ENCODE data around the gene ATXN2. TPM values are rescaled to one million over a fixed set of nuclear protein-coding genes. Genes with fewer than 3 reads are reported as not detected.
"Not testable (repeated sequence)": the region's sequence is repeated elsewhere in the genome, so short reads cannot be mapped to it uniquely, and the experiment has no call there.

Gene ATXN2
- total RNA-seq (2014; rRNA removed; shearing (Covaris generic)) = 12.3 and 18.9 TPM in 2 replicates
- 43.2 and 49.4 TPM in 2 replicates for polyA plus RNA-seq (2015; cell fraction: cytosol; rRNA removed)
- polyA plus RNA-seq (2015; cell fraction: nucleus; rRNA removed) = 137 and 146 TPM in 2 replicates

GRCh38 chr12:111598637-111599452 is at the start of gene ATXN2:
Gene ATXN2, minus strand, starts transcription at chr12:111599315. Its CDS starts 281 bp downstream, at chr12:111599034.
- DNase-seq (ENCODE audit: low read depth) = no peak

DNA sequence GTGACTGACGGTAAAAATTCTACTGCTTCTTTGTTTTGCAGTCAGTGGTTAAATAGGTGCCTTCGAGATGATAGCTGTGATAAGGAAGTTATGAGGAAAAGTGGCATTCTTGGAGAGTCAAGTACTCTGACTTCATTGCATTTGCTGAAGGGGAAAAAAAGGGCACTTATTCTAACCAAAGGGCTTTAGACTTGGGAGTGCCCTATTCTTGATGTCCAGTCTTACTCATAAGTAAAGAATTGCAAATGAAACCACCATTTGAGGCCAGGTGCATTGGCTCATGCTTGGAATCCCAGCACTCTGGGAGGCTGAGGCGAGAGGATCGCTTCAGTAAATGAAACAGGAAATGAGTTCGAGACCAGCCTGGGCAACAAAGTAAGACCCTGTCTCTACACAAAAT is 46.3 kb upstream of the ATXN2 start:
- DNase-seq (ENCODE audit: low read depth) = peak; percentile 47

DNA sequence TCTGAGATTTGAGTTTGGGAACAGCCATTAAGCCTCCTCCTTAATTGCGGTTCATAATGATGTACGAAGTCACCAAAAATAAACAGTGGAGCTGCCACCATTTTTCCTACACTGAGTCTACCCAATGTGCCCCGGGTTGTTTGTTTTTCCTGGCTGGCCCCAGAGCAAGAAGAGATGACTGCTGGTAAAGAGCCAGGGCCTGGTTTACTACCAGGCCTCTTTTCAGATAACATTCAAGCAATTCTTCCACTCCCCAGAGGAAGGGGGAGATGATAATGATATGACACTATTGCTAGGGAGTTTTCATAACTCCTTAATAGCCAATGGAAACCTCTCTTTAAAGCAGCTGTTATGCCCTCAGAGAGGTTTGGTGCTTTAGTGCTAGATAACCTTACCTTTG is 44.3 kb upstream of the ATXN2 start:
- no peak for DNase-seq (ENCODE audit: low read depth)

DNA sequence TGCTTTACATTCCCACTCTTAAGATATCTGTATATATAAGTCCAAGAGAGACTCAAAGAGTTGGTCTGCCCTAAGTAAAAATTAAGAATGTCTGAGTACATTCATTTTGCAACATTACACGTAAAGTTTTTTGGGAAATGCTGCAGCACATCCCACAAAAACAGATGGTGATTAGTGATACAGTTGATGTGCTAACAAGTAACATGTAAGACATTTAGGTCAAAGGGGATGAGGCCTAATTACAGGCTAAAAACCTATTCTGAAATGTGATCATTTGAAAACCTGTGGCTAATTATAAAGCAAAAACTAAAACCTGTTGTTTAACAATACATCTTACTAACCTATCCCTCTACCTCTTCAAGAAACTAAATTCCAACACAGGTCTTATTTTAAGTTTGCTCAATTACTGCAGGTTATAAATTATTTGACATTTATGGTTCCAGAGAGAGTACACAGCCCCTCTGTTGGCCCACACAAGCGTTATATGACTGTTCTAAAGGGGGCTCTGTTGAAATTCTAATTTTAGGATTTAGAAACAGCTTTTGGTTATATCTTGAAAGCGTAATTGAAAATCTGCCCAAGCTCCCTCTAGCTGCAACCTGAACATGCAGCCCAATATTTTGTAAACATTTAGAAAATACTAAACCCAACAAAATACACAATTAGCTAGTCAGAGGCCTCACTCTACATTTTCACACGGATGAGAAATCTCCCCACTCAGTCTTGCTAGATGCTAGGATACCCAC is 43.7 kb upstream of the ATXN2 start:
- DNase-seq (ENCODE audit: low read depth) = no peak

DNA sequence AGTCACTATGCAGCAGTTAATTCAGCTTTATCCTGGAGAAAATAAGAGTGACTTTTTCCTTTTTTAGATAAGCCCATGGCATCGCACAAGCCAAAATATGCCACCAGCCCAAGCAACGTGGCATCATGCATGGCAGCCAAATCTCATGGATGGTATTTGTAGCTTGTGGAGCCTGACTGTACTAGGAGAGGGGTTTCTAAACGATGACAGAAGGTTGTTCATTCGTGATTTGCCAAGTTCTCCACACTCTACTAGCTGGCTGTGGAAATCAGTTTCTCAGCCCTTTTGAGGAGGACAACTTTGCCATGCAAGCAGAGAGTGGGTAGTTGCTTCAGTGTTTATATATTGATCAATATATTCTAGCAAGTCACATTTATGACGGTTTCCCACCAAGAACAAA is 41.4 kb upstream of the ATXN2 start:
- no peak for DNase-seq (ENCODE audit: low read depth)

DNA sequence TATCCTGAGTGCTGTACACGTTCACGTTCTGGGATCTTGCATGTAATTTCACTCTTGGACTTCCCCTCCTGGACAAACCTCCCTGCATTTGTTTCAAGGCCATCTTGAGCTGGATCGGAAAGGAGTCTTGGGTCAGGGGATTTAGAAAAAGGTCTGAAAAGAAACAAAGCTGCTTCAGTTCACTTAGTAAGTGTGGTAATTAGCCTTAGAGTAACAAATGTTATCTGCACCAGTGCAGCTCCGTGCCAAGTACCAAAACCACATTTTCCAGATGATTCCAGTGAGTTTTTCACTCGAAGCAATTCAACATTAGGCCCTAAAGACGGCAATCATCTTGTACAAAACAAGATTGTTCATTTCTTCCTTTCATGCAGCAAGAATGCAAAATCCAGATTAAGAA is 39.4 kb upstream of the ATXN2 start:
- DNase-seq (ENCODE audit: low read depth) = no peak

- no peak for DNase-seq (ENCODE audit: low read depth)
Observed at GRCh38 chr12:111636209-111636945, 37.3 kb upstream of the ATXN2 start.

GRCh38 chr12:111635524-111635923 is 36.4 kb upstream of the ATXN2 start:
- no peak for DNase-seq (ENCODE audit: low read depth)

GRCh38 chr12:111628505-111629260 is 29.6 kb upstream of the ATXN2 start:
- no peak for DNase-seq (ENCODE audit: low read depth)

- no peak for DNase-seq (ENCODE audit: low read depth)
Observed at GRCh38 chr12:111626230-111626629, 27.1 kb upstream of the ATXN2 start.

DNA sequence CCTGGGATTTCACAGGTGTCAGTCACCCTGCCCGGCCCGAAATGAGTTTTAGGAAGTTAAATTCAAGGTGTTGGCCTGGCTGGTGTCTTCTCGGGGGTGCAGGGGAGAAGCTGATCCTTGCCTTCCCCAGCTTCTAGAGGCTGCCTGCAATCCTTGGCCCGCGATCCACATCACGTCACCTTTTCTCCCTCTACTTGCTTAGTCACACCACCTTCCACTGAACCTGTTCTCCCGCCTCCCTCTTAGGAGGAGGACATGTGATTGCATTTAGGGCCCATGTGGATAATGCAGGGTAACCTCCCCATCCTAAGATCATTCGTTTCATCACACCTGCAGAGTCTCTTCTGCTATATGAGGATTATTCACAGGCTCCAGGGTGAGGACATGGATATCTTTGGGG is 25.4 kb upstream of the ATXN2 start:
- no peak for DNase-seq (ENCODE audit: low read depth)

- not testable (repeated sequence) for DNase-seq (ENCODE audit: low read depth)
Observed at GRCh38 chr12:111617841-111618240, 18.7 kb upstream of the ATXN2 start.

DNA sequence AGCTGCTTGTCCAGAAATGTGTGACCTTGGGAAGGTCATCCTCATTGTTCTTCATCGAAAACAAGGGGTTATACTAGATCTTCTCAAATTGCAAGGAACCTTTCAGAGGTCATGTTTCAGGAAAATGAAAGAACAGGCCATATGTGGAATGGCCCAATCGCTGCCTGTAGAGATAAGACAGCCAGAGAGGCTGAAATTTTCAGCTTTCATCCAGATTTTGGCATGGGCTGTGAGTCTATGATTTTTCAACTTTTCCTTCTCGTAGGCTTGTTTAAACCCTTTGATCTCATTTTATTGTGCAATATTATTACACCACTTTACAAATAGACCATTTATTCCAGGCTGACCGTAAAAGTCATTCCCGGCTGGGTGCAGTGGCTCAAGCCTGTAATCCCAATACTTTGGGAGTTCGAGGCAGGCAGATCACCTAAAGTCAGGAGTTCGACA is 17.1 kb upstream of the ATXN2 start:
- no peak for DNase-seq (ENCODE audit: low read depth)

GRCh38 chr12:111607239-111607638 is 8.1 kb upstream of the ATXN2 start:
- no peak for DNase-seq (ENCODE audit: low read depth)

DNA sequence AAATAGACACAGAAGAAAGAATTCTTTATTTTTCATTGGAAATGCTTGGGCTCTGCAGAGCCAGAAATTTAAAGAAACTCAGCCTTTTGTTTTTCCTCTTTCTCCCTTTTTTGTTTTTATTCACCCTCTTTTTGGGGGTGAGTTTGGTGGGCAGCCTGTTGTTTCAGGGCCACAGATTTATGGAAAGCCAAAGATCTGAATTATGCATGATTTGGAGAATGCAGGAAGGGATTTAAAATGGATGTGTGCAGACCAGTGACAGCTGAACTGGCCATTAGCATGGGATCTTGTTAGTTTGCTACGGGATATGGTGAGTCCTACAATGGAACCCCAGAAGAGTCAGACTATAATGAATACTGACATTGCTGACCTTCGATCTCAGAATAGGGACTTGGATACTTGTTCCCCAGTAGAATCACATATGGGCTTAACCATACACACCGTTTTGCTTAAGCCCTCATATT is 7.7 kb upstream of the ATXN2 start:
- no peak for DNase-seq (ENCODE audit: low read depth)

- no peak for DNase-seq (ENCODE audit: low read depth)
Observed at GRCh38 chr12:111605911-111606766, 7.0 kb upstream of the ATXN2 start.

GRCh38 chr12:111602857-111603256 is 3.7 kb upstream of the ATXN2 start:
- not testable (repeated sequence) for DNase-seq (ENCODE audit: low read depth)

DNA sequence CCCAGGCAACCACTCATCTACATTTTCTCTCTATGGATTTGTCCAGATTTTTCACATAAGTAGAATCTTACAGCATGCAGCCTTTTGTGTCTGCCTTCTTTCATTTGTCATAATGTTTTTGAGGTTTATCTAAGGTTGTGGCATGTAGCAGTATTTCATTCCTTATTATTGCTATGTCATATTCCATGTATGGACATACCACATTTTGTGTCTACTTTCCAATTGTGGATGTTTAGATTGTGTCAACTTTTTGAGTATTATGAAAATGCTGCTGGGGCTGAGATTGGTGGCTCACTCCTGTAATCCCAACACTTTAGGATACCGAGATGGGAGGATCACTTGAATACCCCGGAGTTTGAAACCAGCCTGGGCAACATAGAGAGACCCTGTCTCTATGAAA is 3.2 kb upstream of the ATXN2 start:
- DNase-seq (ENCODE audit: low read depth) = no peak

- DNase-seq (ENCODE audit: low read depth) = not testable (repeated sequence)
Observed at GRCh38 chr12:111600986-111601385, 1.9 kb upstream of the ATXN2 start.

- no peak for DNase-seq (ENCODE audit: low read depth)
Observed at GRCh38 chr12:111600205-111600642, 1.1 kb upstream of the ATXN2 start.
